Stomach (tissue), 9 donors: ENCODE data around the gene ZNF670. TPM values are rescaled to one million over a fixed set of nuclear protein-coding genes. Genes with fewer than 3 reads are reported as not detected.
A peak's percentile ranks its signal among the peaks of the same experiment; 100 is the strongest.

ENCODE experiments used
- DNase-seq, 2 donors: peaks; one replicate each; pipeline versions ENCODE4 v3.0.0 to v3.0.0-alpha.2; 2013 to 2019
- H3K27ac ChIP-seq, 5 donors: fragments of 200-600 bp in 4 of 5; sonication (generic) in 4 of 5; one replicate each; pipeline ENCODE4 v1.5.1; 2013 to 2019; ENCODE audit warnings: mild to moderate bottlenecking in 1 of 5, moderate library complexity in 1 of 5
- H3K27me3 ChIP-seq, 3 donors: fragments of 200-600 bp; sonication (generic); one replicate each; pipeline ENCODE4 v1.5.1; 2017 to 2019; ENCODE audit warnings: mixed run types in 1 of 3
- H3K36me3 ChIP-seq, 4 donors: fragments of 200-600 bp; sonication (generic); 1 replicate in 3 of 4; 2 replicates in 1 of 4; pipeline ENCODE4 v1.5.1; 2016 to 2019
- H3K4me1 ChIP-seq, 4 donors: fragments of 200-600 bp; sonication (generic); one replicate each; pipeline ENCODE4 v1.5.1; 2016 to 2019
- H3K4me3 ChIP-seq, 4 donors: fragments of 200-600 bp; sonication (generic) in 3 of 4; one replicate each; pipeline ENCODE4 v1.5.1; 2016 to 2019; ENCODE audit warnings: mild to moderate bottlenecking in 1 of 4
- H3K9me3 ChIP-seq, 4 donors: fragments of 200-600 bp; sonication (generic); one replicate each; pipeline ENCODE4 v1.5.1; 2016 to 2019
- CTCF ChIP-seq, 7 experiments: fragments of 450-650 bp in 4 of 7; fragments of 200-600 bp in 3 of 7; sonication (generic) in 3 of 7; IDR thresholded peaks; one replicate each; pipeline ENCODE4 v1.5.1; 2016 to 2019; ENCODE audit warnings: antibody characterized with exemption in 7 of 7, control low read depth in 2 of 7, mild to moderate bottlenecking in 1 of 7
- EP300 ChIP-seq: sonication (generic); formaldehyde crosslinking; IDR thresholded peaks from one replicate; pipeline ENCODE4 v1.6.1; 2017; ENCODE audit warnings: antibody characterized with exemption
- POLR2A ChIP-seq, 4 donors: fragments of 450-650 bp; IDR thresholded peaks; one replicate each; pipeline ENCODE4 v1.6.1; 2016; ENCODE audit warnings: antibody characterized with exemption in 4 of 4, control low read depth in 2 of 4, mild to moderate bottlenecking in 1 of 4, moderate library complexity in 1 of 4
- POLR2AphosphoS5 ChIP-seq, 3 donors: sonication (generic); formaldehyde crosslinking; IDR thresholded peaks; one replicate each; pipeline ENCODE4 v1.6.1; 2016; ENCODE audit warnings: antibody characterized with exemption in 3 of 3
- WGBS, 5 donors: extraction: QIAGEN DNeasy Blood & Tissue Kit in 3 of 5; methylation state at CpG; one replicate each; pipeline versions ENCODE4 v1.1.5 to v1.1.7; 2013 to 2018; 5-methylcytosine and 5-hydroxymethylcytosine counted together
- intact Hi-C: fragments of 100-400 bp; cut with DNase I; formaldehyde crosslinking; loops from one replicate; pipeline ENCODE4 v1.15.1; 2023; ENCODE audit warnings: low total_unique reads
- polyA plus RNA-seq, 3 donors: library from polyadenylated mRNA; stranded (reverse); fragments of 200-250 nt; gene quantifications; one replicate each; pipeline ENCODE4 v1.2.3, GENCODE V29; 2013
- total RNA-seq, 5 donors: library from RNA; depleted of rRNA; stranded (reverse); fragments of >200 nt; gene quantifications; one replicate each; pipeline versions ENCODE4 v1.1.0 to v1.2.3, GENCODE V29; 2014 to 2016
- donor health status: healthy with polysubstance abuse.
- donor health status: Bipolar disorder and iron deficiency.
- donor health status: healthy.

The ZNF670 gene
- total and polyA plus RNA-seq, 8 donors: 1.6 to 10.6 (median 4.0) TPM; not detected in 2

- peaks cover 8 to 38% (median 29%) of the 10 kb centered on the region in 4 donors for H3K4me1 ChIP-seq
- intact Hi-C loops: no loop called here
- peaks cover 0 to 15% (median 6%) of the 10 kb centered on the region in 4 donors for H3K9me3 ChIP-seq
- H3K4me3 ChIP-seq: no peak overlapping the region
- no peak for TF ChIP-seq POLR2A (IDR thresholded peaks at IDR 0.05)
- TF ChIP-seq EP300: no peak
- peaks cover 10 to 14% (median 12%) of the 10 kb centered on the region in 4 donors for H3K36me3 ChIP-seq
- H3K27ac ChIP-seq: no peak overlapping the region
- DNase-seq: no peak
- WGBS, 5 donors: 84 to 93% (median 89%) methylated on average over 15 of the region's 15 CpGs
- H3K27me3 ChIP-seq: peaks cover 0 to 2% (median 0%) of the 10 kb centered on the region in 3 donors
These were observed 27.4 kb upstream of the ZNF670 start for GRCh38 chr1:247105966-247106365.

GRCh38 chr1:247104965-247105364 is 26.4 kb upstream of the ZNF670 start:
- peak overlapping the region in 2 of 5 donors; percentile 87 to 91 for H3K27ac ChIP-seq
- H3K36me3 ChIP-seq: peaks cover 19 to 24% (median 22%) of the 10 kb centered on the region in 4 donors
- TF ChIP-seq EP300 (no peak), POLR2A (IDR thresholded peaks at IDR 0.05) (no peak), CTCF (IDR thresholded peaks at IDR 0.05) (no peak), POLR2AphosphoS5 (IDR thresholded peaks at IDR 0.05) (no peak)
- H3K4me1 ChIP-seq: peaks cover 4 to 29% (median 21%) of the 10 kb centered on the region in 4 donors
- H3K27me3 ChIP-seq: no peaks in the 10 kb centered on the region
- DNase-seq: peak in 1 of 2 donors; percentile 23
- WGBS, 5 donors: 72 to 81% (median 75%) methylated on average over 13 of the region's 13 CpGs
- intact Hi-C loops: no loop called here
- H3K9me3 ChIP-seq: peaks cover 0 to 25% (median 11%) of the 10 kb centered on the region in 4 donors
- H3K4me3 ChIP-seq: peak overlapping the region; percentile 62 to 90 (median 82)

GRCh38 chr1:247103859-247104591 is 25.4 kb upstream of the ZNF670 start, which contains the start of gene ZNF669:
ZNF669 (minus strand) TSS chr1:247104356; CDS start chr1:247104199, 157 bp downstream.
- Histone ChIP-seq H3K27me3 (no peaks in the 10 kb centered on the region), H3K9me3 (peaks cover 0 to 35% (median 17%) of the 10 kb centered on the region in 4 donors), H3K36me3 (peaks cover 19 to 33% (median 31%) of the 10 kb centered on the region in 4 donors), H3K4me1 (peaks cover 4 to 29% (median 21%) of the 10 kb centered on the region in 4 donors), H3K4me3 (peak within 1 kb of the TSS; percentile 62 to 90 (median 82)), H3K27ac (peak within 1 kb of the TSS; percentile 86 to 92 (median 88))
- WGBS, 5 donors: 0 to 1% (median 1%) methylated on average over 19 to 58 of the region's 58 CpGs
- TF ChIP-seq POLR2A (IDR thresholded peaks at IDR 0.05) (peak in 1 of 4 donors; percentile 17), CTCF (IDR thresholded peaks at IDR 0.05) (no peak), POLR2AphosphoS5 (IDR thresholded peaks at IDR 0.05) (peak; percentile 85 to 95 (median 92))
- intact Hi-C loops: no loop called here
- DNase-seq: peak; percentile 97 to 98

- H3K27ac ChIP-seq: no peak overlapping the region
- intact Hi-C loops: no loop called here
- no peak overlapping the region for H3K4me3 ChIP-seq
- no peaks in the 10 kb centered on the region for H3K27me3 ChIP-seq
- DNase-seq: no peak
- peaks cover 4 to 29% (median 21%) of the 10 kb centered on the region in 4 donors for H3K4me1 ChIP-seq
- 95 to 98% (median 96%) methylated on average over 1 of the region's 1 CpG for WGBS, 5 donors
- peaks cover 0 to 51% (median 23%) of the 10 kb centered on the region in 4 donors for H3K9me3 ChIP-seq
- no peak for TF ChIP-seq POLR2A (IDR thresholded peaks at IDR 0.05)
- TF ChIP-seq EP300: no peak
- TF ChIP-seq CTCF (IDR thresholded peaks at IDR 0.05): no peak
- TF ChIP-seq POLR2AphosphoS5 (IDR thresholded peaks at IDR 0.05): no peak
- peaks cover 19 to 50% (median 40%) of the 10 kb centered on the region in 4 donors for H3K36me3 ChIP-seq
These were observed 23.8 kb upstream of the ZNF670 start for GRCh38 chr1:247102381-247102780.
